GM12878 (cell line): ENCODE measurements around the gene CREBRF. TPM values are rescaled to one million over a fixed set of nuclear protein-coding genes. Genes with fewer than 3 reads are reported as not detected.

ENCODE experiments used
- CBX5 ChIP-seq: sonication (generic); IDR thresholded peaks from 2 replicates; pipeline ENCODE4 v1.6.1; 2016; ENCODE audit warnings: low read depth, moderate library complexity, mild to moderate bottlenecking, inconsistent platforms
- CEBPB ChIP-seq, 2 experiments: fragments of 150-350 bp in 1 of 2; IDR thresholded peaks; 2 replicates each; pipeline ENCODE4 v1.6.1; 2012 to 2014; ENCODE audit warnings: low read depth in 2 of 2, low read length in 2 of 2, borderline replicate concordance in 1 of 2, inconsistent platforms in 1 of 2
- CHD4 ChIP-seq: fragments of 200-600 bp; sonication (generic); IDR thresholded peaks from 2 replicates; pipeline ENCODE4 v1.6.1; 2016; ENCODE audit warnings: mild to moderate bottlenecking
- ETV6 ChIP-seq, 2 experiments: fragments of 450-650 bp in 1 of 2; IDR thresholded peaks in 1 of 2; conservative IDR thresholded peaks in 1 of 2; 2 replicates each; pipeline ENCODE4 v1.6.1; 2014; ENCODE audit warnings: antibody characterized with exemption in 1 of 2, borderline replicate concordance in 1 of 2, low read depth in 1 of 2, mild to moderate bottlenecking in 1 of 2, moderate library complexity in 1 of 2
- FOXK2 ChIP-seq: fragments of 450-650 bp; IDR thresholded peaks from 2 replicates; pipeline ENCODE4 v1.6.1; 2017; ENCODE audit warnings: mild to moderate bottlenecking, moderate library complexity
- IKZF2 ChIP-seq, 2 experiments: fragments of 450-650 bp; IDR thresholded peaks; 2 replicates each; pipeline ENCODE4 v1.6.1; 2017; ENCODE audit warnings: mild to moderate bottlenecking in 2 of 2, moderate library complexity in 2 of 2
- MEF2A ChIP-seq: IDR thresholded peaks from 2 replicates; pipeline ENCODE4 v1.6.1; 2011; ENCODE audit warnings: low read depth, mild to moderate bottlenecking, low read length, moderate library complexity; ENCODE audit not compliant: insufficient read depth
- MYB ChIP-seq: fragments of 150-350 bp; IDR thresholded peaks from 2 replicates; pipeline ENCODE4 v1.6.1; 2014; ENCODE audit warnings: mild to moderate bottlenecking, low read depth, low read length, borderline replicate concordance
- MYC ChIP-seq: IDR thresholded peaks from 2 replicates; pipeline ENCODE4 v1.6.1; 2011; ENCODE audit warnings: mild to moderate bottlenecking, low read length, moderate library complexity, inconsistent platforms; ENCODE audit not compliant: insufficient read depth, insufficient replicate concordance, insufficient read length, severe bottlenecking
- PAX8 ChIP-seq: fragments of 450-650 bp; IDR thresholded peaks from 2 replicates; pipeline ENCODE4 v1.6.1; 2017; ENCODE audit warnings: mild to moderate bottlenecking, moderate library complexity
- PBX3 ChIP-seq: IDR thresholded peaks from 2 replicates; pipeline ENCODE4 v1.6.1; 2011; ENCODE audit warnings: mild to moderate bottlenecking, low read depth, low read length, moderate library complexity; ENCODE audit not compliant: insufficient replicate concordance
- POU2F2 ChIP-seq: IDR thresholded peaks from 3 replicates; pipeline ENCODE4 v1.6.1; 2011; ENCODE audit warnings: low read depth, mild to moderate bottlenecking, low read length, borderline replicate concordance
- RB1 ChIP-seq: fragments of 450-650 bp; formaldehyde crosslinking; IDR thresholded peaks from 2 replicates; pipeline ENCODE4 v1.6.1; 2017; ENCODE audit warnings: mild to moderate bottlenecking, borderline replicate concordance
- SMAD5 ChIP-seq: IDR thresholded peaks from 2 replicates; pipeline ENCODE4 v1.6.1; 2016; ENCODE audit warnings: antibody characterized with exemption, low read depth
- SUZ12 ChIP-seq: fragments of 200-600 bp; sonication (generic); IDR thresholded peaks from one replicate; pipeline ENCODE4 v1.6.1; 2018; ENCODE audit warnings: antibody characterized with exemption, mild to moderate bottlenecking; ENCODE audit not compliant: unreplicated experiment
- TAF1 ChIP-seq: IDR thresholded peaks from 2 replicates; pipeline ENCODE4 v1.6.1; 2011; ENCODE audit warnings: mild to moderate bottlenecking, low read depth, low read length, borderline replicate concordance
- ZNF622 ChIP-seq: fragments of 450-650 bp; IDR thresholded peaks from 2 replicates; pipeline ENCODE4 v1.6.1; 2017; ENCODE audit warnings: mild to moderate bottlenecking, inconsistent platforms
- polyA plus RNA-seq, 11 experiments: library from polyadenylated mRNA; depleted of rRNA in 4 of 11; unstranded in 6 of 11; stranded (reverse) in 5 of 11; fragments of >200 nt; fragmentation: Nextera tagmentation in 4 of 11; fragmentation: Illumina TruSeq in 1 of 11; extraction: Ambion mirVana in 4 of 11; extraction: Trizol in 1 of 11; gene quantifications; 1 replicate in 1 of 11; 2 replicates in 10 of 11; pipeline versions ENCODE4 v1.2.1 to v1.2.3, GENCODE V29; 2011 to 2016; ENCODE audit warnings: inconsistent platforms in 2 of 11, missing spikeins in 2 of 11, low read depth in 1 of 11
- total RNA-seq, 4 experiments: library from RNA; depleted of rRNA in 3 of 4; stranded (reverse); fragments of >200 nt in 3 of 4; fragmentation: Illumina TruSeq in 1 of 4; extraction: Trizol in 1 of 4; gene quantifications; 2 replicates each; pipeline versions ENCODE4 v1.2.1 to v1.2.3, GENCODE V29; 2013 to 2021
- TF ChIP-seq, protein P1 (sequence below): IDR thresholded peaks from 2 replicates; pipeline ENCODE4 v1.6.1; 2011; ENCODE audit warnings: low read depth, low read length, improper control_type of control experiment, borderline replicate concordance
- TF ChIP-seq, protein P2 (sequence below): IDR thresholded peaks from 2 replicates; pipeline ENCODE4 v1.6.1; 2011; ENCODE audit warnings: low read depth, mild to moderate bottlenecking, low read length, moderate library complexity, borderline replicate concordance; ENCODE audit errors: extremely low read depth
- TF ChIP-seq, protein P3 (sequence below): fragments of 450-650 bp; IDR thresholded peaks from 2 replicates; pipeline ENCODE4 v1.6.1; 2014; ENCODE audit warnings: mild to moderate bottlenecking
- TF ChIP-seq, protein P4 (sequence below): fragments of 450-650 bp; IDR thresholded peaks from 2 replicates; pipeline ENCODE4 v1.6.1; 2016; ENCODE audit warnings: mild to moderate bottlenecking

CREBRF gene
- total and polyA plus RNA-seq, 10 of the 15 experiments (the other 5 are each of a cell fraction or from before 2014, with no cell fraction given): 1.2 to 12.7 (median 3.9) TPM

DNA sequence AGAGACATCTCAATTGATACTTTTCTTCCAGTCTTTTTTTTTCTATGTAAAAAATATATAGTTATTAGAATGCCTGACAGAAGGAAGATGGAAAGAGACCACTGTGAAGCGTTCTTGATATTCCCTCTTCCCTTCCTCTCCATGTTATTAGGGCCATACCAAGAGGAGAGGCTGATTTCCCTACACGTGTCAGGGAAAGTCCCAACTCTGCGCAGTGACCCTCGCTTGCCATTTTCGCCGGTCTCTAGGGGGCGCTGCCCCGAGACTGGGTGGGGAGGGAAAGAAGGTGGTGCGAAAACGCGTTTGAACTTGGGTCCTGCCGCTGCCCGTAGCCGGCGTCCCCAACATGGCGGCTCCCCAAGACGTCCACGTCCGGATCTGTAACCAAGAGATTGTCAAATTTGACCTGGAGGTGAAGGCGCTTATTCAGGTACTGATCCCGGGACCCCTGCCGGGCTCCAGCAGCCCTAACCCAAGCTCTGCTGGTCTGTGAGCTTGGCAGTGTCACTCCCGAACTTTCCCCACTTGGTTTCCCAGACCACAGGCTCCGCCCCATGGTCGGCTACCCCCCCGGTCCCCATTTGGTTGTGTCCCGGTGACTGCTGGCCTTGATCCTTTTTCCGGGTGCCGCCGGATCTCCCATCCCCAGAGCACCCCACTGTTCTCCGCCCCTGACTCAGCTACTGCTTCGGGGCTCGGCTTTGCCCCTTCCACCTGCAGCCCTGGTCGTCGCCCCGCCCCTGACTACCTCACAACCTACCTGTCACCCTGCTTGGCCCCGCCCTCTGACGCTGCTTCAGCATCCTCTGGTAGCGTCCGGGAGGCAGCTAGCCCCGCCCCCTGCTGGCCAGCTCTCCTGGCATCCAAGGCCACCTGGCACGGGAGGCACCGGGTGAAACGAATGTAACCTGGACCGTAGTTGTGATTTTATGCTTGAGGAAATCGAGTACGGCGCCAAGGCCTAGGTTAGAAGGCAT, 88.3 kb downstream of the CREBRF start, which contains the start of gene BNIP1 (continued):
- TF ChIP-seq POU2F2 (peak; percentile 91), CHD4 (no peak), TAF1 (peak; percentile 92), MYB (no peak), CBX5 (peak; percentile 74; the same call in 1 of the 2 replicates), ETV6 (conservative IDR thresholded peaks at IDR 0.05 in 1 of 2, IDR thresholded peaks at IDR 0.05 in 1 of 2; ENCODE audit: borderline replicate concordance in 1 of 2, low read depth in 1 of 2) (no peak), SUZ12 (no peak), ZNF622 (no peak), SMAD5 (peak; percentile 56; the same call in 1 of the 2 replicates), IKZF2 (IDR thresholded peaks at IDR 0.05) (peak; percentile 69 to 73), CEBPB (IDR thresholded peaks at IDR 0.05; ENCODE audit: borderline replicate concordance in 1 of 2, low read depth in 2 of 2, low read length in 2 of 2) (no peak), RB1 (peak; percentile 85; the same call in 1 of the 2 replicates), MEF2A (peak; percentile 65; the same call in 1 of the 2 replicates), PBX3 (peak; percentile 42), MYC (no peak), FOXK2 (peak; percentile 73), PAX8 (0 out of 2 replicates have a peak, but pooled peaks have one; percentile 33)
- TF ChIP-seq, protein P1, sequence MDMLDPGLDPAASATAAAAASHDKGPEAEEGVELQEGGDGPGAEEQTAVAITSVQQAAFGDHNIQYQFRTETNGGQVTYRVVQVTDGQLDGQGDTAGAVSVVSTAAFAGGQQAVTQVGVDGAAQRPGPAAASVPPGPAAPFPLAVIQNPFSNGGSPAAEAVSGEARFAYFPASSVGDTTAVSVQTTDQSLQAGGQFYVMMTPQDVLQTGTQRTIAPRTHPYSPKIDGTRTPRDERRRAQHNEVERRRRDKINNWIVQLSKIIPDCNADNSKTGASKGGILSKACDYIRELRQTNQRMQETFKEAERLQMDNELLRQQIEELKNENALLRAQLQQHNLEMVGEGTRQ: peak; percentile 10; the same call in 1 of the 2 replicates
- TF ChIP-seq, protein P2, sequence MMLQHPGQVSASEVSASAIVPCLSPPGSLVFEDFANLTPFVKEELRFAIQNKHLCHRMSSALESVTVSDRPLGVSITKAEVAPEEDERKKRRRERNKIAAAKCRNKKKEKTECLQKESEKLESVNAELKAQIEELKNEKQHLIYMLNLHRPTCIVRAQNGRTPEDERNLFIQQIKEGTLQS: peak; percentile 62; the same call in 1 of the 2 replicates
- TF ChIP-seq, protein P3, sequence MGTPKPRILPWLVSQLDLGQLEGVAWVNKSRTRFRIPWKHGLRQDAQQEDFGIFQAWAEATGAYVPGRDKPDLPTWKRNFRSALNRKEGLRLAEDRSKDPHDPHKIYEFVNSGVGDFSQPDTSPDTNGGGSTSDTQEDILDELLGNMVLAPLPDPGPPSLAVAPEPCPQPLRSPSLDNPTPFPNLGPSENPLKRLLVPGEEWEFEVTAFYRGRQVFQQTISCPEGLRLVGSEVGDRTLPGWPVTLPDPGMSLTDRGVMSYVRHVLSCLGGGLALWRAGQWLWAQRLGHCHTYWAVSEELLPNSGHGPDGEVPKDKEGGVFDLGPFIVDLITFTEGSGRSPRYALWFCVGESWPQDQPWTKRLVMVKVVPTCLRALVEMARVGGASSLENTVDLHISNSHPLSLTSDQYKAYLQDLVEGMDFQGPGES: 0 out of 2 replicates have a peak, but pooled peaks have one; percentile 41
- TF ChIP-seq, protein P4, sequence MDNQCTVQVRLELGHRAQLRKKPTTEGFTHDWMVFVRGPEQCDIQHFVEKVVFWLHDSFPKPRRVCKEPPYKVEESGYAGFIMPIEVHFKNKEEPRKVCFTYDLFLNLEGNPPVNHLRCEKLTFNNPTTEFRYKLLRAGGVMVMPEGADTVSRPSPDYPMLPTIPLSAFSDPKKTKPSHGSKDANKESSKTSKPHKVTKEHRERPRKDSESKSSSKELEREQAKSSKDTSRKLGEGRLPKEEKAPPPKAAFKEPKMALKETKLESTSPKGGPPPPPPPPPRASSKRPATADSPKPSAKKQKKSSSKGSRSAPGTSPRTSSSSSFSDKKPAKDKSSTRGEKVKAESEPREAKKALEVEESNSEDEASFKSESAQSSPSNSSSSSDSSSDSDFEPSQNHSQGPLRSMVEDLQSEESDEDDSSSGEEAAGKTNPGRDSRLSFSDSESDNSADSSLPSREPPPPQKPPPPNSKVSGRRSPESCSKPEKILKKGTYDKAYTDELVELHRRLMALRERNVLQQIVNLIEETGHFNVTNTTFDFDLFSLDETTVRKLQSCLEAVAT: peak; percentile 82; the same call in 1 of the 2 replicates
